IPS DF 4.7 (cell line): ENCODE measurements around the gene DCDC2B.
"Not testable (repeated sequence)": the region's sequence is repeated elsewhere in the genome, so short reads cannot be mapped to it uniquely, and the experiment has no call there.

Experiments
- DNase-seq: peaks from one replicate; pipeline ENCODE4 v3.0.0-alpha.2; 2013; ENCODE audit warnings: low spot score; ENCODE audit errors: extremely low read depth

Gene DCDC2B

DNA sequence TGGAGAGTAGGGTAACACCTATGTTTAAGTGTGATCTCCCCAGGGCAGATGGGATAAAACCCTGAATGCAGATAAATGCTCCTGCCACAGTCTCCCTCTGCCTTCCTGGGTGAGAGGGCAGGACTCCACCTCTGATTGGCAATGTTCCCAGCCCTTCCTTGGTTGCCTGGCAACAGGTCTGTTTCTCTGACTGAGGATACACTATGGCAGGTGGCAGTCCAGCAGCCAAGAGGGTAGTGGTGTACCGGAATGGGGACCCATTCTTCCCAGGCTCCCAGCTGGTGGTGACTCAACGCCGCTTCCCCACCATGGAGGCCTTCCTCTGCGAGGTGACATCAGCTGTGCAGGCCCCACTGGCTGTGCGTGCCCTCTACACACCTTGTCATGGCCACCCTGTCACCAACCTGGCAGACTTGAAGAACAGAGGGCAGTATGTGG, at the start of gene DCDC2B:
Gene DCDC2B, plus strand, starts transcription at position 199 of the 438 bp plus-strand sequence. Its CDS starts 5 bp downstream, at position 204.
- DNase-seq, result no peak

GRCh38 chr1:32159189-32159588, 49.7 kb upstream of the DCDC2B start:
- no peak for DNase-seq

GRCh38 chr1:32163405-32163804, 45.5 kb upstream of the DCDC2B start:
- DNase-seq, result no peak

- not testable (repeated sequence) for DNase-seq
Measured at GRCh38 chr1:32165633-32166032, 43.3 kb upstream of the DCDC2B start.

GRCh38 chr1:32170991-32171390, 37.9 kb upstream of the DCDC2B start:
- no peak for DNase-seq

DNA sequence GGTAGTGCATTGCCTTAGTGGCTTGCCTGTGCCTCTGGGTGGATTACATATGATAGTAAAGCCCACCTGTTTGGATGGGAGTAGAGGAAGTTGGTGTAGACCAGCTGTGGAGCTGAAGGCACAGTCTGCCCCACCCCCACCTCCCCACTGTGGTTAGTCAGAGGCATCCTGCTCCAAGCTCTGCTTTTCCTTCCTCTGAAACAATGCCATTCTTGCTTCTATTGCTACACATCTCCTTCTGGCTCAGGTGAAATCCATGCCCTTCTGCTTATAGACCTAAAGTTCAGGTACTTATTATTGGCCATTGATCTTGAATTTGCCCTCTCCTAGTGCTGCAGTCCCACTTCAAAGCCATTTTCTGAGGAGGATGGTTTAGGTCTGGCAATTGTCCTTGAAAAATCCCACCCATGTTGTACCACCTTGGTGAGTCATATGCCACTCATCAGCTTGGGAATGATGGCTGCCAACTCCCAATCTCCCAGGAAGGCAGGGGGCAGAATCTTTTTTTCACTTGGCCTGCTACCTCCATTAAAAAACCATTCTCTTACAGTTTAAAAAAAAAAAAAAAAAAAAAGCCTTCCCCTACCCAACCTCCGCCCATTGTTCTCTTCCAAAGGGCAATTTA, 36.2 kb upstream of the DCDC2B start:
- no peak for DNase-seq

- no peak for DNase-seq
Measured at GRCh38 chr1:32178380-32179192, 30.3 kb upstream of the DCDC2B start.

- DNase-seq, result no peak
Measured at GRCh38 chr1:32179193-32179442, 29.8 kb upstream of the DCDC2B start.

DNA sequence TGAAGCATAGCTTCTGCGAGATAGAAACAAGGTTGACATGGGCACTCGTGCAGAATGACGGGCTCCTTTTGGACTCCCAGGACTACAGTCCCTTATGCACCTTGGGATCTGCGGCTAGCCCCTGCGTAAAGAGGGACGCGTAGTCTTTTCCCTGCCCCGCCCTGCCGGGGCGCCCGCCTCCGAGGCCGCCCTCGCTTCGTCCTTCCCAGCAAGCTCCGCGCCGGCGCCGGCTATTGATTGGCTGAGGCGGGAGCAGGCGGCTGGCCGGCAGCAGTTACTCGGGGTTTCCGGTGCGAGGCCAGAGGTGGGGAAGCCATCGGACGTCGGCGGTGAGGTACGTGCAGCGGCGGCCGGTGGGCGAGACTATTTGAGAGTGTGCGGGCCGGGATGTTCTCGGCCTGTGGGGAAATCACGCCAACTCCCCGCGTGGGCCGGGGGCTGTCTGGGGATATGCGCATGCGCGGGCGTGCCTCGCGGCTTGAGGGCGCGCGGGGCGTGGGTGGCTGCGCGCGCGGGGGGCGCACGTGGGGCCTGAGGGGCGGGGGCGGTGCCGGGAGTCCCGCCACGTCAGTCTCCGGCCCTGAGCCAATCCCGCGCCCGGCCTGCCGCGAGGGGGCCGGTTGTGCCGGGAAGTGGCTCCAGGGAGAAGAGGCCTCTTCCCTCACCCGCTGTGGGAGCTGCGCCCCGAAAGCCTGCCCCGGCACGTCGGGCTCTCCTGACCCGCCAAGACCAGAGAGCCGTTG, 29.3 kb upstream of the DCDC2B start, which contains the start of gene TXLNA:
Gene TXLNA, plus strand, starts transcription at position 233 of the 743 bp plus-strand sequence. CDS start 671 bp downstream, outside the sequence.
- no peak for DNase-seq

- no peak for DNase-seq
Measured at GRCh38 chr1:32180186-32181060, 28.5 kb upstream of the DCDC2B start.

DNA sequence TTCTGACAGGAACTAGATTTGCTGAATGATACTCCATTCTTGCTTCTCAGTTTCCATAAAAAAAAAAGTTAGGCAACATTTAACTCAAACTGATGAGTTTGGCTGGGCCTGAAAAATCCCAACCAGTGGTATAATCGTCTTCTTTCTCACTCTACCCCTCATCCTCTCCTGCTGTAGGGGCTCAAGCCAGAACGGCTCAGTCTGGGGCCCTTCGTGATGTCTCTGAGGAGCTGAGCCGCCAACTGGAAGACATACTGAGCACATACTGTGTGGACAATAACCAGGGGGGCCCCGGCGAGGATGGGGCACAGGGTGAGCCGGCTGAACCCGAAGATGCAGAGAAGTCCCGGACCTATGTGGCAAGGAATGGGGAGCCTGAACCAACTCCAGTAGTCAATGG, 27.8 kb upstream of the DCDC2B start:
- no peak for DNase-seq

DNA sequence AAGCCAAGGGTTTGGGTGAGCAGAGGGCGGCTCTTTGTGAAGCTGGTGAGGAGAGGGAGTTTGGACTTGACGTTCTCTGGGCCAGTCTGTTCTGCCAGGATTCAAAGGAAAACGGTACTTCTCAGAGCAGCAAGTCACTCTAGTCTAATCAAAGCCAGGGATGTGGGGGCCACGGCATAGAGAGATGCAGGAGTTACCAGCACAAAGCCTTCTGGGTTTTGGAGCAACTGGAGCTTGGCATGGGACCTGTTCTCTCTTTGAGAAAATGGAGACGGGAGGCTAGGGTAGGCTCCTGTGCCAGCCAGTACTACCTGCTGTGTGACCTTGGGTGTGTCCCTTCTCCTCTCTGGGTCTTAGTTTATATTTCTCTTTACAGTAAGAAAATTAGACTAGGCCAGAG, 27.3 kb upstream of the DCDC2B start:
- DNase-seq, result no peak

DNA sequence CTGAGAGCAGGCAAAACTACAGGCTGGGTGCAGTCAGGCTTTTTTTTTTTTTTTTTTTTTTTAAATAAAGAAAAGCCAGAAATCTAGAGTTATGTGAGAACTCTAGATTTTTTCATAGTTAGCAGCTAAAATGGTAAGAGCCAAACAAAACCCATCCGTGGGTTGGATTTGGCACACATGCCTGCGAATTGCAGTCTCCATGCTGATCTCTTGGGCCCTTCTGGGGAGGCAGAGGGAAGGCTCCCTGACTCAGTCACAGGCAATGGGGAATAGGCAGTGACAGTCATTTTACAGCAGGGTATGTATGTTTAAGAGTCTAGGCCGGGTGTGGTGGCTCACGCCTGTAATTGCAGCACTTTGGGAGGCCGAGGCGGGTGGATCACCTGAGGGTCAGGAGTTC, 26.8 kb upstream of the DCDC2B start:
- no peak for DNase-seq

GRCh38 chr1:32184650-32185049, 24.2 kb upstream of the DCDC2B start:
- DNase-seq, result no peak

DNA sequence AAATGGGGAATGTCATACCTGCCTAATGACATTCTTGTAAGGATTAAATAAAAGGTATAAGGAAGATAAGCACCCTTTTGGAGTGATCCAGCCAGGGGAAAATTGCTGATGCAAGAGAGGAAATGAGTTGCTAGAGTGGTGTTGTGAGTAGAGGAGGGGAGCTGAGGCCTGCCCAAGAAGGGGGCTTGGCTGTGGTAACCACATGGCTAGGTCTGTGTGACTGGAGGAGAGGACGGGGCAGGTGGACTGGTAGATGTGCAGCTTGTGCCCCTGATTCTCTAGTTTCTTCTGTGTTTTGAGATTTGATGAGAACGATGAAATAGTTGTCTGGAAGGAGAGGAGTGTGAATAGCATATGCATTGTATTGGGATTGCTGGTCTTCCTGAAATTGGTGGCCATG, 22.8 kb upstream of the DCDC2B start:
- DNase-seq, result no peak

- DNase-seq, result no peak
Measured at GRCh38 chr1:32186491-32186890, 22.4 kb upstream of the DCDC2B start.

DNA sequence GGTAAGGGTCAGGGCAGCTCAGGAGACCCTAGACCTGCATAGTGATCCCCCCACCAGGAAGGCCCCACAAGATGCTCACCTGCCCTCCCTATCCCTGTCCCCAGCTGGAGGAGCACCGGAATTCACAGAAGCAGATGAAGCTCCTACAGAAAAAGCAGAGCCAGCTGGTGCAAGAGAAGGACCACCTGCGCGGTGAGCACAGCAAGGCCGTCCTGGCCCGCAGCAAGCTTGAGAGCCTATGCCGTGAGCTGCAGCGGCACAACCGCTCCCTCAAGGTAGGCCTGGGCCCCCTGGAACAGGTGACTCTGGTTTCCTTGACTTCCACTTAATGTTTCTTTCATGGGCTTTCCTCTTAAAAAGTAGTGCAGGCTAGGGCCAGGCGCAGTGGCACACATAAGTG, 21.0 kb upstream of the DCDC2B start:
- DNase-seq, result no peak

- DNase-seq, result no peak
Measured at GRCh38 chr1:32192220-32192948, 16.5 kb upstream of the DCDC2B start.

DNA sequence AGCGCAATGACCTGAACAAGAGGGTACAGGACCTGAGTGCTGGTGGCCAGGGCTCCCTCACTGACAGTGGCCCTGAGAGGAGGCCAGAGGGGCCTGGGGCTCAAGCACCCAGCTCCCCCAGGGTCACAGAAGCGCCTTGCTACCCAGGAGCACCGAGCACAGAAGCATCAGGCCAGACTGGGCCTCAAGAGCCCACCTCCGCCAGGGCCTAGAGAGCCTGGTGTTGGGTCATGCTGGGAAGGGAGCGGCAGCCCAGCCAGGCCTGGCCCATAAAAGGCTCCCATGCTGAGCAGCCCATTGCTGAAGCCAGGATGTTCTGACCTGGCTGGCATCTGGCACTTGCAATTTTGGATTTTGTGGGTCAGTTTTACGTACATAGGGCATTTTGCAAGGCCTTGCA, 13.9 kb upstream of the DCDC2B start:
- DNase-seq, result no peak

DNA sequence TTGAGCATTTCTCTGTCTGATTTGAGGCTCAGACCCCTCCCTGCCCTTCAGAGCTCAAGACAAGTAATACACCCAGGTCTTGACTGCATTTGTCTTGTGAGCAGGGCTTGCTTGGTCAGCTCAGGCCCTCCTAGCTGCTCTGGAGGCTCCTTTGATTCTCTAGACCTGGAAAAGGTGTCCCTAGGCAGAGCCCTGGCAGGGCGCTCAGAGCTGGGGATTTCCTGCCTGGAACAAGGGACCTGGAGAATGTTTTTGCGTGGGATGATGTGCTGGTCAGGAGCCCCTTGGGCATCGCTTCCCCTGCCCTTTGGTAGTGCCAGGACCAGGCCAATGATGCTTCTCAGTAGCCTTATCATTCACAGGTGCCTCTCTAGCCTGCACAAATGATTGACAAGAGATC, 13.4 kb upstream of the DCDC2B start:
- no peak for DNase-seq
